Stomach (tissue), 4 donors: ENCODE data around the gene MVP.

Experiments used
- POLR2AphosphoS5 ChIP-seq, 3 donors: sonication (generic); formaldehyde crosslinking; IDR thresholded peaks; one replicate each; pipeline ENCODE4 v1.6.1; 2016; ENCODE audit warnings: antibody characterized with exemption in 3 of 3
- TF ChIP-seq, protein P1 (sequence below), 7 experiments: fragments of 450-650 bp in 4 of 7; fragments of 200-600 bp in 3 of 7; sonication (generic) in 3 of 7; IDR thresholded peaks; one replicate each; pipeline ENCODE4 v1.5.1; 2016 to 2019; ENCODE audit warnings: antibody characterized with exemption in 7 of 7, control low read depth in 2 of 7, mild to moderate bottlenecking in 1 of 7

DNA sequence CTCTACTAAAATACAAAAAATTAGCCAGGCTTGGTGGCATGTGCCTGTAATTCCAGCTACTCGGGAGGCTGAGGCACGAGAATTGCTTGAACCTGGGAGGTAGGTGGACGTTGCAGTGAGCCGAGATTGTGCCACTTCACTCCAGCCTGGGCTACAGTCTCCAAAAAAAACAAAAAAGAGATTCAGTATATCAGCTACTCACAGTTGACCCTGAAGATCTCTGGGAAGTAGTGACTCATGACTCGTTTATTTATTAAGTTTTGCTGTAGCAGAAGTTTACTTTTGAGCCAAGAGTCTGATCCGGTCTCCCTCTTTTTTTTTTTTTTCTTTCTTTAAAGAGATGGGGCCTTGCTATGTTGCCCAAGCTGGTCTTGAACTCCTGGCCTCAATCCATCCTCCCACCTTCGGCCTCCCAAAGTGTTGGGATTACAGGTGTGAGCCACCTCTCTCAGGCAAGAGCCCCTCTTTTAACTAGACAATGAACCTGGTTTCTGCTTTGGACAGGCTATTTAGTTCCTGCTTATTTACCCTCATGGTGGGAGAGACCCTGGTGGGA lies 4.4 kb downstream of the MVP start:
- peak in 2 of 3 donors; percentile 13 to 51 for TF ChIP-seq POLR2AphosphoS5 (IDR thresholded peaks at IDR 0.05)
- TF ChIP-seq, protein P1, sequence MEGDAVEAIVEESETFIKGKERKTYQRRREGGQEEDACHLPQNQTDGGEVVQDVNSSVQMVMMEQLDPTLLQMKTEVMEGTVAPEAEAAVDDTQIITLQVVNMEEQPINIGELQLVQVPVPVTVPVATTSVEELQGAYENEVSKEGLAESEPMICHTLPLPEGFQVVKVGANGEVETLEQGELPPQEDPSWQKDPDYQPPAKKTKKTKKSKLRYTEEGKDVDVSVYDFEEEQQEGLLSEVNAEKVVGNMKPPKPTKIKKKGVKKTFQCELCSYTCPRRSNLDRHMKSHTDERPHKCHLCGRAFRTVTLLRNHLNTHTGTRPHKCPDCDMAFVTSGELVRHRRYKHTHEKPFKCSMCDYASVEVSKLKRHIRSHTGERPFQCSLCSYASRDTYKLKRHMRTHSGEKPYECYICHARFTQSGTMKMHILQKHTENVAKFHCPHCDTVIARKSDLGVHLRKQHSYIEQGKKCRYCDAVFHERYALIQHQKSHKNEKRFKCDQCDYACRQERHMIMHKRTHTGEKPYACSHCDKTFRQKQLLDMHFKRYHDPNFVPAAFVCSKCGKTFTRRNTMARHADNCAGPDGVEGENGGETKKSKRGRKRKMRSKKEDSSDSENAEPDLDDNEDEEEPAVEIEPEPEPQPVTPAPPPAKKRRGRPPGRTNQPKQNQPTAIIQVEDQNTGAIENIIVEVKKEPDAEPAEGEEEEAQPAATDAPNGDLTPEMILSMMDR (IDR thresholded peaks at IDR 0.05): no peak
